Transverse colon (tissue), 4 donors: ENCODE measurements around the gene CREB5.

Experiments
- CTCF ChIP-seq, 5 experiments: fragments of 200-600 bp in 3 of 5; fragments of 450-650 bp in 2 of 5; sonication (generic) in 3 of 5; IDR thresholded peaks; 1 replicate in 2 of 5; 2 replicates in 3 of 5; pipeline ENCODE4 v1.5.1; 2016 to 2017; ENCODE audit warnings: antibody characterized with exemption in 5 of 5, inconsistent platforms in 3 of 5, mild to moderate bottlenecking in 2 of 5, moderate library complexity in 1 of 5
- EP300 ChIP-seq: sonication (generic); formaldehyde crosslinking; IDR thresholded peaks from one replicate; pipeline ENCODE4 v1.6.1; 2017; ENCODE audit warnings: antibody characterized with exemption, low read depth
- POLR2A ChIP-seq: fragments of 450-650 bp; IDR thresholded peaks from one replicate; pipeline ENCODE4 v1.6.1; 2016; ENCODE audit warnings: antibody characterized with exemption, mild to moderate bottlenecking, moderate library complexity
- POLR2AphosphoS5 ChIP-seq, 3 donors: sonication (generic); formaldehyde crosslinking; IDR thresholded peaks; one replicate each; pipeline ENCODE4 v1.6.1; 2016; ENCODE audit warnings: antibody characterized with exemption in 3 of 3

- TF ChIP-seq CTCF (IDR thresholded peaks at IDR 0.05) (no peak), POLR2A (no peak), EP300 (no peak), POLR2AphosphoS5 (IDR thresholded peaks at IDR 0.05) (no peak)
Observed at GRCh38 chr7:28762651-28763050, 350.3 kb downstream of the CREB5 start.
